IMR-90 (cell line): Measurements from ENCODE around the gene NHSL2.

Source experiments
- CTCF ChIP-seq: conservative IDR thresholded peaks from 2 replicates; pipeline ENCODE4 v1.5.1; 2012; ENCODE audit warnings: mild to moderate bottlenecking, low read depth, low read length, improper control_type of control experiment
- MXI1 ChIP-seq: IDR thresholded peaks from 2 replicates; pipeline ENCODE4 v1.6.1; 2012; ENCODE audit warnings: low read depth, mild to moderate bottlenecking, low read length, moderate library complexity, borderline replicate concordance
- RFX5 ChIP-seq: IDR thresholded peaks from 2 replicates; pipeline ENCODE4 v1.8.0; 2012; ENCODE audit warnings: low read depth, mild to moderate bottlenecking, low read length, moderate library complexity

GRCh38 chrX:72030431-72030830 lies 119.8 kb downstream of the NHSL2 start:
- TF ChIP-seq CTCF (no peak), MXI1 (no peak), RFX5 (no peak)
